Smooth muscle cell of trachea (primary cell): ENCODE results near the gene ALPG. TPM values are rescaled to one million over a fixed set of nuclear protein-coding genes. Genes with fewer than 3 reads are reported as not detected.

Experiments used
- total RNA-seq: library from RNA; depleted of rRNA; stranded (reverse); fragments of >200 nt; gene quantifications from 2 replicates; pipeline ENCODE4 v1.2.1, GENCODE V29; 2014

Gene ALPG
- not detected in 2 replicates for total RNA-seq

DNA sequence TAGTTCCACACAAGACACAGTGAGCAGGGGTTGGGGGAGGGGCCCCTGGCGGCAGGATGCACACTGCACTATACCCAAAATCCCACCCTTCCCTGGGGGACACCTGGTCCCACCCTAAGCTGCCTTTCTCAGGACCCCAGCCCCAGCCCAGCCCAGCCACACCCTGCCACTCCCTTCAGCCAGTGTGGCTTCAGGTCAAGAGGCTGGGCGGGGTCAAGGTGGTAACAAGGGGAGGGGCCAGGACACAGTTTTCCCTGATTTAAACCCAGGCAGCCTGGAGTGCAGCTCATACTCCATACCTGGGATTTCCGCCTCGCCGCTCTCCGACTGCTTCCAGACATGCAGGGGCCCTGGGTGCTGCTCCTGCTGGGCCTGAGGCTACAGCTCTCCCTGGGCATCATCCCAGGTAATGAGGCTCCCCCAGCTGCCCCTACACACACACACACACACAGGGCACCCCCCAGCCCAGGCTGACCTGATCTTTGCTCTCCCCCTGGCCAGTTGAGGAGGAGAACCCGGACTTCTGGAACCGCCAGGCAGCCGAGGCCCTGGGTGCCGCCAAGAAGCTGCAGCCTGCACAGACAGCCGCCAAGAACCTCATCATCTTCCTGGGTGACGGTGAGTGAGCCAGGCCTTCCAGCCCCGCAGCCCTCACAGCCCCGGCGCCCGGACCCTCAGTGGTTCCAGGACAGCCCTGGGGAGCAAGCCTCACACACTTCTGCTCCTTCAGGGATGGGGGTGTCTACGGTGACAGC lies at the start of gene ALPG:
Gene ALPG (plus strand): TSS at position 289 of the 755 bp plus-strand sequence. CDS start 51 bp downstream, at position 340.

DNA sequence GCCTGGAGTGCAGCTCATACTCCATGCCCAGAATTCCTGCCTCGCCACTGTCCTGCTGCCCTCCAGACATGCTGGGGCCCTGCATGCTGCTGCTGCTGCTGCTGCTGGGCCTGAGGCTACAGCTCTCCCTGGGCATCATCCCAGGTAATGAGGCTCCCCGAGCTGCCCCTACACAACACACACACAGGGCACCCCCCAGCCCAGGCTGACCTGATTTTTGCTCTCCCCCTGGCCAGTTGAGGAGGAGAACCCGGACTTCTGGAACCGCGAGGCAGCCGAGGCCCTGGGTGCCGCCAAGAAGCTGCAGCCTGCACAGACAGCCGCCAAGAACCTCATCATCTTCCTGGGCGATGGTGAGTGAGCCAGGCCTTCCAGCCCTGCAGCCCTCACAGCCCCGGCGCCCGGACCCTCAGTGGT lies 27.9 kb upstream of the ALPG start, which contains the start of gene ALPP:
Gene ALPP (plus strand): TSS at position 17 of the 417 bp plus-strand sequence. CDS start 52 bp downstream, at position 69.

DNA sequence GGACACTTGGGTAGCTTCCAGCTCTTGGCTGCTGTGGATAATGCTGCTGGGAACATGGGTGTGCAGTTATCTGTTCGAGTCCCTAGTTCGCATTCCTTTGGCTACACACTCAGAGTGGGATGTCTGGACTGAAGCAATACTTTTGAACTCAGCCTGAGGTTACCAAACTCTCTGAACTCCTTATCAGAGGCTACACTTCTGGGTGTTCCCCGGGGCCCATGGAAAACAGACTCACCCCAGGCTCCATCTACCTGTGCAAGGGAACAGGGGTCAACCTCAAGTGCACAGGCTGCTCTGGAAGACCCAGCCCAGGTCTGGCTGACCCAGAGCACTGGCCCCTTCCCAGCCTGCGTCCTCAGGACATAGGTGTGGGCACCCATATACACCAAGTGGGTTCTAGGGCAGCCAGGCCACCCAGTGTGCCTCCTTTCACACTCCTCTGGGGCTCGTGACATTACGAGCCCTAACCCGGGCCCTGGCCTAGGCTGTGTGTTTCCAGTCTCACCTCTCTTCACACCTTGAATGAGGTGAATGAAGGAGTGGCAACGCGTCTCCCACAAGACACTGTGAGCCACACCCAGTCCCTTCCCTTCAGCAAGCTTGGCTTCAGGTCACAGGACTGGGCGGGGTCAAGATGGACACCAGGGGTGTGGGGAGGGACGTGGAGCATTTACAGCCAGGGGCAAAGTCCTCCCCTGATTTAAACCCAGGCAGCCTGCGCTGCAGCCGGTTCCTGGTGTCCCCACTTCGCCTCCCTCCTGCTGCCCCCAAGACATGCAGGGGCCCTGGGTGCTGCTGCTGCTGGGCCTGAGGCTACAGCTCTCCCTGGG lies 49.0 kb downstream of the ALPG start, which contains the start of gene ALPI:
Gene ALPI (plus strand): TSS at position 728 of the 830 bp plus-strand sequence. CDS start 47 bp downstream, at position 775.

Other genes starting within 250 kb of the ALPG start
- gene ALPP, start 28.1 kb upstream of the ALPG start, total RNA-seq, result under 0.01 TPM in 1 of 2 replicates, not detected in the other
- gene ALPI, start 49.3 kb downstream of the ALPG start, total RNA-seq, result not detected in 2 replicates
- not detected in 2 replicates for gene ECEL1, start 81.0 kb downstream of the ALPG start, total RNA-seq
- gene PRSS56, start 113.5 kb downstream of the ALPG start, total RNA-seq, result not detected in 2 replicates
- not detected in 2 replicates for gene CHRND, start 119.3 kb downstream of the ALPG start, total RNA-seq
- gene CHRNG, start 132.8 kb downstream of the ALPG start, total RNA-seq, result not detected in 2 replicates
- gene TIGD1, start 143.7 kb downstream of the ALPG start, total RNA-seq, result 3.0 and 3.2 TPM in 2 replicates
- 75.9 and 101 TPM in 2 replicates for gene EIF4E2, start 143.8 kb downstream of the ALPG start, total RNA-seq
- under 0.01 TPM in 1 of 2 replicates, not detected in the other for gene EFHD1, start 226.8 kb downstream of the ALPG start, total RNA-seq